Left colon (tissue), 2 donors: Measurements from ENCODE around the gene CCDC40. TPM values are rescaled to one million over a fixed set of nuclear protein-coding genes. Genes with fewer than 3 reads are reported as not detected.
"Not testable (repeated sequence)": the region's sequence is repeated elsewhere in the genome, so short reads cannot be mapped to it uniquely, and the experiment has no call there.

ENCODE experiments used
- ATAC-seq: fragments of 200-7000 bp; cut with Tn5 transposase; one replicate; pipeline ENCODE4 v1.9.1; 2020; ENCODE audit warnings: mild to moderate bottlenecking, moderate library complexity
- DNase-seq, 2 donors: peaks; one replicate each; pipeline ENCODE4 v3.0.0-alpha.2; 2020
- intact Hi-C, 2 donors: fragments of 100-400 bp; cut with DNase I in 1 of 2; cut with micrococcal nuclease in 1 of 2; formaldehyde crosslinking; loops; one replicate each; pipeline versions ENCODE4 v1.11.2 to v1.14.0; 2022; cut with DNase I, micrococcal nuclease
- total RNA-seq, 2 donors: library from RNA; stranded (reverse); fragmentation: NEBNext Ultra II Directional; extraction: Animal tissue kit (Norgen Biotek cat#: 25700); gene quantifications; one replicate each; pipeline ENCODE4 v1.2.1, GENCODE V29; 2021
- donor health status: DM: no; HTN: no; CAD: no.
- donor health status: DM: yes; HTN: yes; CAD: no.

Gene CCDC40
- total RNA-seq, 2 donors from 2014 or later: 2.0 to 2.1 TPM

GRCh38 chr17:80065478-80066170, 29.2 kb downstream of the CCDC40 start:
- DNase-seq: no peak
- no peak for ATAC-seq
- intact Hi-C loops: no loop called here

DNA sequence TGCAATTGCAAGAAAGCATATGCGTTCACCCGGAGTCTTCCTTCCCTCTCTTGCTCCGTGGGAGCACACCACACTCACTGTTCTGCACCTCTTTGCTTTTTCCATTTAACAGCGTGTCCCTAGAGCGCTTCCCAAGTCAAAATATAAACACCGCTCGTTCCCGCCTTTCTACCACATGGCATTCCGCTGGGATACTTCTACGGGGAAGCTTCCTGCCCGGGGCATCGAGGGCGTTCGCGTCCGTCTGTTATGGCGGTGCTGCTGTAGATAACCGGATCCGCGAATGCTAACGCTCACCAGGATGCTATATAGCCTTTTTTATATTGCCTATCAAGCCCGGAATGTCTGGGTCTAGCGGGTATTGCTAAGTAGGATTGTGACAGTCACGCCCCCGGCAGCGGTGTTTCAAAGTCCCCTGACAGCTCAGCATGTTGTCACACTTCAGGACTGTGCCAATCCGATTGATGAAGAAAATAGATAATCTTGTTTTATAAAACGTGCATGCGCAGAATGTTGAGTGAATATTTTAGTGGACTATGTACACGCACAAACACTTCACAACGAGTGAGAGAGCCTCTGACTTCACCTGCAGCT, 31.0 kb downstream of the CCDC40 start:
- DNase-seq (no peak), ATAC-seq (no peak)
- intact Hi-C loops: no loop called here

- DNase-seq (no peak), ATAC-seq (no peak)
- intact Hi-C loops: no loop called here
These were observed 32.1 kb downstream of the CCDC40 start for GRCh38 chr17:80068301-80069222.

DNA sequence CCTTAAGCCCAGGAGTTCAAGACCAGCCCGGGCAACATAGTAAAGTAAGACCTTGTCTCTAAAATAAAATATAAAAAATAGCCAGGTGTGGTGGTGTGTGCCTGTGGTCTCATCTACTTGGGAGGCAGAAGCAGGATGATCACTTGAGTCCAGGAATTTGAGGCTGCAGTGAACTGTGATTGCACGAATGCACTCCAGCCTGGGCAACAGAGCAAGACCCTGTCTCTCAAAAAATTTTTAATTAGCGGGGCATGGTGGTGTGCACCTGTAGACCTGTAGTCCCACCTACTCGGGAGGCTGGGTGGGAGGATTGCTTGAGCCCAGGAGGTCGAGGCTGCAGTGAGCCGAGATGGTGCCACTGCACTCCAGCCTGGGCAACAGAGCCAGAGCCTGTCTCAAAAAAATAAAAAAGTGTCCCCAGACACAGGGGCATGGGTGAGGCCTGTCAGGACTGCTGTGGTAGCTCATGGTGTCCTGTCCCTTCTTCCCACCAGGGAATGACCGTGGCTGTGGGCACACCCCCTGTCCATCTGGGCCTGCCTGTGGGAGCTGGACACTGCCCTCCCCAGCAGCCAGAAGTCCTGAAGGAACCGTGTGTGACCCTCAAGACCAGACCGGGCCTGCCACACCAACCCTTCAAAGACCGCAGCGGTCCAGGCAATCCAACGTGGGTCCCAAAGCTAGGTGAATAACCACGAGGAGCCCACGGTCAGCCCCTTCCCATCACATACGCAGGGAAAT, 34.1 kb downstream of the CCDC40 start:
- ATAC-seq: no peak
- intact Hi-C loops: no loop called here
- DNase-seq: no peak

DNA sequence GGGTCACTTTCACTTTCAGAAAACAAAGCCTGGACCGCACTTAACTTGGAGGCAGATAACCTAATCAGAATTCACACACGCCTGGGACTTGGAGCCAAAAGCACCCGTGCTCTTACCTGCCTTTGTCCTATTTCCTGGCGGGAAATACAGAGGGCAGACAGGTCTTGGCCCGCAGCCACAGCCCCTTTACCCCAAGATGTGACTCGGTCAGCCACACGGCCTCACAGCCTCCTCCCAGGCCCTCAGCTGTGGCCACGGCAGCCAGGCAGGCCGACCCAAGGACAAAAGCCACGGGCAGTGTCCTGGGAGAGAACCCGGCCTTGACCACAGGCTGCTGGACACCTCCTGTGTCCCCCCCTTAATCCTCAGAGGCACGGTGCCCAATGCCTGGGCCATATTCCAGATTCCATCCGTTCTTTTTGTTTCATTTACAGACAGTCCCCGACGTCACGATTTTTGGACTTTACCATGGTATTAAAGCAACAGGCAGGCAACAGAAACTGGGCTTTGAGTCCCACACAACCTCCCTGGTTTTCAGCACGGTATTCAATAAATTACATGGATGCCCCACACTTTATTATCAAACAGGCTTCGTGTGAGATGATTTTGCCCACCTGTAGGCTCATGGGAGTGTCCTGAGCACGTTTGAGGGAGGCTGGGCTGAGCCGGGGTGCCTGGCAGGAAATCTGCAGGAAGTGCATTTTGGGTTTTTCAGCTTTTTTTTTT, 34.8 kb downstream of the CCDC40 start:
- DNase-seq (peak in 1 of 2 donors; percentile 25), ATAC-seq (no peak)
- intact Hi-C loops: no loop called here

- intact Hi-C loops: no loop called here
- no peak for ATAC-seq
These were observed 36.0 kb downstream of the CCDC40 start for GRCh38 chr17:80072410-80072809.

DNA sequence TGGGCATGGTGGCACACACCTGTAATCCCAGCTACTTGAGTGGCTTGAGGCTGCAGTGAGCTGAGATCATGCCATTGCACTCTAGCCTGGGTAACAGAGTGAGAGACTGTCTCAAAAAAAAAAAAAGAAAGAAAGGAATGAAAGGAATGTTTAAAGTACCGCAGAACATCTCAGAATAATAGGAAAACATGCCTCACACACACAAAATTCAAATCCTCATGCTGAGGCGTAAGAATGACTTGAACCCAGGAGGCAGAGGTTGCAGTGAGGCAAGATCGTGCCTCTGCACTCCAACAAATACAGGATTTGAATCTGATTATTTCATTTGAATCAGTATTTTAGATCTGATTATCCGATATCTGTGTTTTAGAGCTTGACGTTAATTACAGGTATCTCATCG, 43.6 kb downstream of the CCDC40 start:
- ATAC-seq (no peak), DNase-seq (no peak)
- intact Hi-C loops: loop anchor here in 1 of 2 donors (10.0 kb wide), 1 partner anchor 75 kb away; no protein-coding TSS in a partner anchor

More at GRCh38 chr17:80072410-80072809, 36.0 kb downstream of the CCDC40 start:
- DNase-seq: no peak

DNA sequence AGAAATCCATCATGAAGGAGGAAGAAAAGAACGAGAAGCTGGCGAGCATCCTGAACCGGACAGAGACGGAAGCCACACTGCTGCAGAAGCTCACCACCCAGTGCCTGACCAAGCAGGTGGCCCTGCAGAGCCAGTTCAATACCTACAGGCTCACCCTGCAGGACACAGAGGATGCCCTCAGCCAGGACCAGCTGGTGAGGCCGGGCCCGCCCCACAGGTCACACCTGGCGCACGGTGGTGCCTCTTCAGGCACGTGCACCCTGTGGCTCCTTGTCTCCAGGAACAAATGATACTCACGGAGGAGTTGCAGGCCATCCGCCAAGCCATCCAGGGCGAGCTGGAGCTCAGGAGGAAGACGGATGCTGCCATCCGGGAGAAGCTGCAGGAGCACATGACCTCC, 45.2 kb downstream of the CCDC40 start:
- intact Hi-C loops: loop anchor here in 1 of 2 donors (10.0 kb wide), 1 partner anchor 77 kb away; no protein-coding TSS in a partner anchor
- ATAC-seq (no peak), DNase-seq (no peak)

- intact Hi-C loops: loop anchor here in 1 of 2 donors (10.0 kb wide), 1 partner anchor 78 kb away; no protein-coding TSS in a partner anchor
- DNase-seq (peak in 1 of 2 donors; percentile 64), ATAC-seq (peak; percentile 65)
These were observed 46.1 kb downstream of the CCDC40 start for GRCh38 chr17:80082403-80083135.

GRCh38 chr17:80083136-80083661, 46.8 kb downstream of the CCDC40 start:
- ATAC-seq (no peak), DNase-seq (no peak)
- intact Hi-C loops: loop anchor here in 1 of 2 donors (10.0 kb wide), 1 partner anchor 78 kb away; no protein-coding TSS in a partner anchor

GRCh38 chr17:80084773-80085172, 48.3 kb downstream of the CCDC40 start:
- no peak for DNase-seq
- no peak for ATAC-seq
- intact Hi-C loops: loop anchor here in 1 of 2 donors (10.0 kb wide), 1 partner anchor 80 kb away; no protein-coding TSS in a partner anchor

- DNase-seq (no peak), ATAC-seq (no peak)
- intact Hi-C loops: loop anchor here in 1 of 2 donors (10.0 kb wide), 1 partner anchor 81 kb away; no protein-coding TSS in a partner anchor
These were observed 49.6 kb downstream of the CCDC40 start for GRCh38 chr17:80086081-80086480.

DNA sequence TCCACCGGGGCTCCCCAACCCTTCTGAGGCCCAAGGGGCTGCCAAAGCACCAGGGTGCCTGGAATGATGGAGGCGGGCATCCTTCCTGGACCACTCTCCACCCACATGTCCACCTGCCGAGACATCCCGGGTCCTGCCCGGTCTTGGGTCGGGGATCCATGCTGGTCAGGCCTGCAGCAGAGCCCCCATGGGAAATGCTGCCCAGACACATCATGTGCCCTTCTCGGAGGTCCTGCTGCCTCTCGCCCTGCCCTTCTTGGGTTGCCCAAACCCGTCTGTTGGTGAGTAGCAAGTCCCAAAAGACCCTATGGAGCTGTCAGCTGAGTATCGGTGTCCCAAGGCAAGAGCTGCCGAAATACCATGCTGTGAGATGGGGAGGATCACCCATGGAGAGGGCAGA, 50.2 kb downstream of the CCDC40 start:
- no peak for ATAC-seq

GRCh38 chr17:80087346-80088265, 51.2 kb downstream of the CCDC40 start:
- ATAC-seq (no peak), DNase-seq (no peak)
- intact Hi-C loops: loop anchor here in 1 of 2 donors (10.0 kb wide), 1 partner anchor 83 kb away; no protein-coding TSS in a partner anchor

More for the DNA sequence above, 50.2 kb downstream of the CCDC40 start:
- no peak for DNase-seq
- intact Hi-C loops: loop anchor here in 1 of 2 donors (10.0 kb wide), 1 partner anchor 82 kb away; no protein-coding TSS in a partner anchor

- no peak for ATAC-seq
- intact Hi-C loops: loop anchor here in 1 of 2 donors (10.0 kb wide), 1 partner anchor 85 kb away; no protein-coding TSS in a partner anchor
- DNase-seq: no peak
These were observed 53.3 kb downstream of the CCDC40 start for GRCh38 chr17:80089762-80090161.

DNA sequence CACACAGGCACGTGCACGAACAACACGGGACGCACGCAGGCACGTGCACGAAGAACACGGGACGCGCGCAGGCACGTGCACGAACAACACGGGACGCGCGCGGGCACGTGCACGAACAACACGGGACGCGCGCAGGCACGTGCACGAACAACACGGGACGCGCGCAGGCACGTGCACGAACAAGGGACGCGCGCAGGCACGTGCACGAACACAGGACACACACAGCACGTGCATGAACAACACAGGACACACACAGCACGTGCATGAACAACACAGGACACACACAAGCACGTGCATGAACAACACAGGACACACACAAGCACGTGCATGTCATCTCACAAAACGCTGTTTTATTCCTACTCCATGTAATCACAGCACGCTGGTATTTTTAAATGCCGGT, 53.7 kb downstream of the CCDC40 start:
- intact Hi-C loops, ATAC-seq, DNase-seq: not testable (repeated sequence)
